IPS-18c (cell line): Measurements from ENCODE around the gene B4GALT6.
"Not testable (repeated sequence)": the region's sequence is repeated elsewhere in the genome, so short reads cannot be mapped to it uniquely, and the experiment has no call there.

ENCODE experiments used
- H3K4me3 ChIP-seq: 2 replicates; pipeline ENCODE4 v1.7.0; 2013; ENCODE audit warnings: low read depth, mild to moderate bottlenecking, low read length, moderate library complexity; ENCODE audit not compliant: insufficient read depth
- H3K9me3 ChIP-seq: one replicate; pipeline ENCODE4 v1.6.1; 2013; ENCODE audit warnings: mild to moderate bottlenecking, low read length, moderate library complexity; ENCODE audit not compliant: control insufficient read depth, insufficient read depth

Gene B4GALT6

GRCh38 chr18:31684279-31685096 is at the start of gene B4GALT6:
TSS of gene B4GALT6 (minus strand) at chr18:31684581. CDS start at chr18:31684426, 155 bp downstream.
- peak within 1 kb of the TSS; percentile 74 for H3K4me3 ChIP-seq
- H3K9me3 ChIP-seq = no peaks in the 10 kb centered on the region

GRCh38 chr18:31731628-31732027 is 47.2 kb upstream of the B4GALT6 start:
- Histone ChIP-seq H3K9me3 (no peaks in the 10 kb centered on the region), H3K4me3 (no peak overlapping the region)

- not testable (repeated sequence) for H3K9me3 ChIP-seq, H3K4me3 ChIP-seq
Measured at GRCh38 chr18:31729196-31729595, 44.8 kb upstream of the B4GALT6 start.

GRCh38 chr18:31723990-31724711 is 39.8 kb upstream of the B4GALT6 start:
- no peaks in the 10 kb centered on the region for H3K9me3 ChIP-seq
- no peak overlapping the region for H3K4me3 ChIP-seq

GRCh38 chr18:31723639-31723989 is 39.2 kb upstream of the B4GALT6 start:
- no peak overlapping the region for H3K4me3 ChIP-seq
- no peaks in the 10 kb centered on the region for H3K9me3 ChIP-seq

GRCh38 chr18:31722369-31722957 is 38.1 kb upstream of the B4GALT6 start:
- no peak overlapping the region for H3K4me3 ChIP-seq
- no peaks in the 10 kb centered on the region for H3K9me3 ChIP-seq

GRCh38 chr18:31721601-31722000 is 37.2 kb upstream of the B4GALT6 start:
- no peak overlapping the region for H3K4me3 ChIP-seq
- H3K9me3 ChIP-seq = no peaks in the 10 kb centered on the region

GRCh38 chr18:31720867-31721266 is 36.5 kb upstream of the B4GALT6 start:
- H3K9me3 ChIP-seq = no peaks in the 10 kb centered on the region
- no peak overlapping the region for H3K4me3 ChIP-seq

GRCh38 chr18:31719363-31720006 is 35.1 kb upstream of the B4GALT6 start:
- Histone ChIP-seq H3K9me3 (no peaks in the 10 kb centered on the region), H3K4me3 (no peak overlapping the region)

- no peak overlapping the region for H3K4me3 ChIP-seq
- H3K9me3 ChIP-seq = no peaks in the 10 kb centered on the region
Measured at GRCh38 chr18:31718386-31718785, 34.0 kb upstream of the B4GALT6 start.

- no peaks in the 10 kb centered on the region for H3K9me3 ChIP-seq
Measured at GRCh38 chr18:31716362-31716761, 32.0 kb upstream of the B4GALT6 start.

GRCh38 chr18:31711365-31712172 is 27.2 kb upstream of the B4GALT6 start:
- H3K4me3 ChIP-seq = no peak overlapping the region
- H3K9me3 ChIP-seq = no peaks in the 10 kb centered on the region

More at GRCh38 chr18:31716362-31716761, 32.0 kb upstream of the B4GALT6 start:
- no peak overlapping the region for H3K4me3 ChIP-seq

GRCh38 chr18:31710826-31711225 is 26.4 kb upstream of the B4GALT6 start:
- H3K4me3 ChIP-seq = no peak overlapping the region
- no peaks in the 10 kb centered on the region for H3K9me3 ChIP-seq

GRCh38 chr18:31707815-31708214 is 23.4 kb upstream of the B4GALT6 start:
- Histone ChIP-seq H3K4me3 (no peak overlapping the region), H3K9me3 (no peaks in the 10 kb centered on the region)

- no peak overlapping the region for H3K4me3 ChIP-seq
- H3K9me3 ChIP-seq = no peaks in the 10 kb centered on the region
Measured at GRCh38 chr18:31702449-31702848, 18.1 kb upstream of the B4GALT6 start.

- no peak overlapping the region for H3K4me3 ChIP-seq
Measured at GRCh38 chr18:31701744-31702143, 17.4 kb upstream of the B4GALT6 start.

GRCh38 chr18:31700990-31701389 is 16.6 kb upstream of the B4GALT6 start:
- no peak overlapping the region for H3K4me3 ChIP-seq
- H3K9me3 ChIP-seq = no peaks in the 10 kb centered on the region

More at GRCh38 chr18:31701744-31702143, 17.4 kb upstream of the B4GALT6 start:
- no peaks in the 10 kb centered on the region for H3K9me3 ChIP-seq
